HT-29 (cell line): Measurements from ENCODE around the gene ANXA9. TPM values are rescaled to one million over a fixed set of nuclear protein-coding genes. Genes with fewer than 3 reads are reported as not detected.
A peak's percentile ranks its signal among the peaks of the same experiment; 100 is the strongest.

Source experiments
- DNase-seq: peaks from one replicate; pipeline ENCODE4 v3.0.0-alpha.2; 2015; ENCODE audit warnings: low spot score
- total RNA-seq: library from RNA; depleted of rRNA; stranded (reverse); fragments of >200 nt; shearing (Covaris generic); gene quantifications from 2 replicates; pipeline ENCODE4 v1.2.3, GENCODE V29; 2014; rRNA removed

Gene ANXA9, protein sequence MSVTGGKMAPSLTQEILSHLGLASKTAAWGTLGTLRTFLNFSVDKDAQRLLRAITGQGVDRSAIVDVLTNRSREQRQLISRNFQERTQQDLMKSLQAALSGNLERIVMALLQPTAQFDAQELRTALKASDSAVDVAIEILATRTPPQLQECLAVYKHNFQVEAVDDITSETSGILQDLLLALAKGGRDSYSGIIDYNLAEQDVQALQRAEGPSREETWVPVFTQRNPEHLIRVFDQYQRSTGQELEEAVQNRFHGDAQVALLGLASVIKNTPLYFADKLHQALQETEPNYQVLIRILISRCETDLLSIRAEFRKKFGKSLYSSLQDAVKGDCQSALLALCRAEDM
- 49.4 and 50.4 TPM in 2 replicates for total RNA-seq

DNA sequence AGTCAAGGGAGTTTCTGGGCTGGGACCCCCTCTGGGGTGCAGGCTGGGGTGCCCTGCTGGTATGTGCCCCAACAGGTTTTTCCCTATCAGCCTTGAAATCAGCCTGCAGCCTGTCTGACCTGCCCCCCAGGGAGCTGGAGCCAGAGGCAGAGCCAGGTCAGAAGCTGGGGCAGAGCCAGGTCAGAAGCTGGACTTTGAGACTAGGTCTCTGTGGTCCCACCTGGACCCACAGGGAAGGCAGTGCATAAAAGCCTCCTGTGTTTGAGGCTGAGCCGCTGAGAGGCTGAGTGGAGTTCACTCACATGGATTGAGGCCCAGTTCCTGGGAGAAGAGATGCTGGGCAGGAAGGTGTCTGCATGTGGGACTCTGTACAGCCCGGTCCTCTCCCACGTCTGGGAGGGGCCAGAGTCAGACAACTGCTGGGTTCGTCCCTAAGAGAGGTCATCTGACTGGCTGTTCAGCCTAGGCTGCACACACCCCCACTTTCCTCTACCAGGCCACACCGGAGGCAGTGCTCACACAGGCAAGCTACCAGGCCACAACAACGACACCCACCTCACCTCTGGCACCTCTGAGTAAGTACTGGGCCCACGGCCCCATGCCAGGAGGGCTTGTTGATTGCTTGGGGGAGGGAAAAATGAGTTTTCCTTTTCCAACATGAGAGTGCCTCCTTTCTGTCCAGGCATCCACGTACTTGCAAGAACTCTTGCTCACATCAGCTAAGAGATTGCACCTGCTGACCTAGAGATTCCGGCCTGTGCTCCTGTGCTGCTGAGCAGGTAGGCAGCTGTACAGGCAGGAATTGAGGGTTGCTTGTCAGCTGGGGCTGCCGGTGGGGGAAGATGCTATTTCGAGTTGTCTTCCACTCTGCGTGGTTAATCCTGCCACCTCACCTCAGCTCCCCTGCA, at the start of gene ANXA9:
ANXA9 (plus strand) TSS at position 488 of the 908 bp plus-strand sequence. CDS start 814 bp downstream, outside the sequence.
- peak; percentile 83 for DNase-seq

DNA sequence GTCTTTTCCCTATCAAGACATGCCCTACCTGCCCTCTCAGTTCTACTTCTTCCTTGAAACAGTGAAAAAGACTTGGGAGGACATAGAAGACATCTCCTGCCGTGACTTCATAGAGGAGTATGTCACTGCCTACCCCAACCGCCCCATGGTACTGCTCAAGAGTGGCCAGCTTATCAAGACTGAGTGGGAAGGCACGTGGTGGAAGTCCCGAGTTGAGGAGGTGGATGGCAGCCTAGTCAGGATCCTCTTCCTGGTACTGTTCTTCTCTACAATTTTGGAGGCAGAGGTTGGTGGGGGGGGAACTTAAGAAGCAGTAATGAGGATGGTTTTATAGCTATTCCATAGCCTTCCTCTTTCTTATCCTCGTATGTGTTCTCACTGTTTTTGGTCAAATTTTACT, 37.2 kb upstream of the ANXA9 start:
- DNase-seq = no peak

DNA sequence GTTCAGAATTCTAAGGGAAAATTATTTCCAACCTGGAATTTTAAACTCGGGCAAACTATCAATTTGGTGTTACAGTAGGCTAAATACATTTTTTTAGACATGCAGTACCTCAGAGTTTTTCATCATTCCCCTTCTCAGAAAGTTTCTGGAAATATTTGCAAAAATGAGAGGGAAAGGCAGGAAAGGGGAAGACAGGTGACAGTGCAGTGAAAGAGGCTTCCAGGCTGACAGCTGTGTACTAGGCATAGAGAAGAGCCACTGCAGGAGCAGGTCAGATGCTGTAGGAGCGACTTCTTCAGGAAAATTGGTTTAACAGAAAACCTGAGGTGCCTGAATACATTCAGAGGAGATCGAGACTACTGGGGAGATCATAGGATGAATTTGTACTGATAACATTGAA, 27.4 kb upstream of the ANXA9 start:
- no peak for DNase-seq

DNA sequence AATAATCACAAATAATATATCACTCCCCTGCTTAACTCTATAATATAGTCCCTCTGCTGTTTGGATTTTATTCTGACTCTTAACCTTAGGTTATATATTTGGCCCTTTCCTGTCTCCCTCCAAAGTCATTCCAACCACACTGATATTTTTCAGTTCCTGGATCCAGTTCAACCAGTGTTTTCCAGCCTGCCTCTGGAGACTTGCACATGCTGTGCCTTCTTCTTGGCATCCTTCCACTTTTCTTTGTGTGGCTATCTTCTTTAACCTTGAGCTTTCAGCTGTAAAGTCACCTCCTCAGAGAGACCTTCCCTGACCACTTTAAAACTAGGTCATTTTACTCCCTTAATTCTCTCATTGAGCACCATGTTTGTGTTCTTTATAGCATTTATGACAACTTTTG, 26.8 kb upstream of the ANXA9 start:
- no peak for DNase-seq

DNA sequence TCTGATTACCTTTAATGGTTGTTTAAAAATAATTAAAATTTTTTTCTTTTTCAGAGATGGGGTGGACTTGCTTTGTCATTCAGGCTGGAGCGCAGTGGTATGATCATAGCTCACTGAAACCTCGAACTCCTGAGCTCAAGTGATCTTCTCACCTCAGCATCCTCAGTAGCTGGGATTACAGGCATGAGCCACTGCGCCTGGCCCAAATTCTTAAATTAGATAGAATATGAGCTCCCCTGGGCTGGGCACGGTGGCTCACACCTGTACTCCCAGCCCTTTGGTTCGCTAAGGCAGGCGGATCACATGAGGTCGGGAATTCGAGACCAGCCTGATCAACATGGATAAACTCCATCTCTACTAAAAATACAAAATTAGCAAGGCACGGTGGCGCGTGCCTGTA, 24.4 kb upstream of the ANXA9 start:
- DNase-seq = no peak

DNA sequence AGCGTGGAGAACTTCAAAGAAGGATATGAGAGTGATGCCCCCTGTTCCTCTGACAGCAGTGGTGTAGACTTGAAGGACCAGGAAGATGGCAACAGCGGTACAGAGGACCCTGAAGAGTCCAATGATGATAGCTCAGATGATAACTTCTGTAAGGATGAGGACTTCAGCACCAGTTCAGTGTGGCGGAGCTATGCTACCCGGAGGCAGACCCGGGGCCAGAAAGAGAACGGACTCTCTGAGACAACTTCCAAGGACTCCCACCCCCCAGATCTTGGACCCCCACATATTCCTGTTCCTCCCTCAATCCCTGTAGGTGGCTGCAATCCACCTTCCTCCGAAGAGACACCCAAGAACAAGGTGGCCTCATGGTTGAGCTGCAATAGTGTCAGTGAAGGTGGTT, 21.4 kb upstream of the ANXA9 start:
- no peak for DNase-seq

DNA sequence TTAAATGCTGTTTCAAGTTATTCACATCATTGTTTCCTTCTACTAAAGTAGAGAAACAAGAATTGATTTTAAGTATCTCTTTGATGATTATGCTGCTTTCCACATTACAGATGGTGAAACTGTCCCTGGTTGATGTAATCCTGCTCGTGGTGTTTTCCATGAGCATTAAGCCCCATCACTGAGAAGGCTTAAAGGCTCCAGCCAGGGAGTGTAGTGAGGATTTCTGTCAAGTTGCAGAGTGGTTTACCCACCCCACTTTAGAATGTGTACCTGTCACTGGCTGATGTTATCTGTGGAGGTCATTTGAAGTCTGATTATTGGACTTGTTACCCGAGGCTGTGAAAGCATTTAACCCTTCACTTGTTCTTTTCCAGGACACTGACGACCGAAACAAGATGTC, 20.3 kb upstream of the ANXA9 start:
- DNase-seq = peak; percentile 63

DNA sequence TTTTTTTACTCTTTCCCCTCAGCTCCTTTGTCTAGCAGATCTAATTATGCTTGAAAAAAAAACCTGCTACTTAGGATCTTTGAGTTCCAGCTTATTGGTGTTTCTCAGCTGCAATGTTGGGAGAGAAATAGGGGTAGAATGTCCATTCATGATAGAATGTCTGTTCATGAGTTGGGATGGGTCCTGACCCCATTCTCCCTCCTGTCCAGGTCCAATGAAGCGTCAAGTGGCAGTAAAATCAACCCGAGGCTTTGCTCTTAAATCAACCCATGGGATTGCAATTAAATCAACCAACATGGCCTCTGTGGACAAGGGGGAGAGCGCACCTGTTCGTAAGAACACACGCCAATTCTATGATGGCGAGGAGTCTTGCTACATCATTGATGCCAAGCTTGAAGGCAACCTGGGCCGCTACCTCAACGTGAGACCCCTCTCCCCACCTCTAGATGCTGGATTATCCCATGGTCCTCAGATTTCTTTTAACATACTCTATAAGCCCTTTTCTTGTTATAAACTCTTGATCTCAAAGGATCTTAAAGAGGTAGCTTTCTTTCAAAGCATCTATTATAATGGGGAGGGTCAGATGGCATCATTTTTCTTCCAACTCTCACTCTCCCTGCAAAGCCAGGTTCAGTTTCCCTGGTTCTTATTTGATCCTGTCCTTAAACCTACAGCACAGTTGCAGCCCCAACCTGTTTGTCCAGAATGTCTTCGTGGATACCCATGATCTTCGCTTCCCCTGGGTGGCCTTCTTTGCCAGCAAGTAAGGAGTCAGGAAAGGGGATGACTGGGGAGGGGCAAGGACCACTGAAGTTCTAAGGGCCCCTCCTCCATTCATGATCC, 18.6 kb upstream of the ANXA9 start:
- DNase-seq = no peak

DNA sequence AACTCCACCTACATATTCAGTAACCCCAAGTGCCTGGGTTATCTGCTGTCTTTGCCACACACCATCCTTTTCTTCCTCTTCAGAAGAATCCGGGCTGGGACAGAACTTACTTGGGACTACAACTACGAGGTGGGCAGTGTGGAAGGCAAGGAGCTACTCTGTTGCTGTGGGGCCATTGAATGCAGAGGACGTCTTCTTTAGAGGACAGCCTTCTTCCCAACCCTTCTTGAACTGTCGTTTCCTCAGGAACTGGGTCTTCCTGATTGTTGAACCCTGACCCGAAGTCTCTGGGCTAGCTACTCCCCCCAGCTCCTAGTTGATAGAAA, 18.0 kb upstream of the ANXA9 start:
- no peak for DNase-seq

DNA sequence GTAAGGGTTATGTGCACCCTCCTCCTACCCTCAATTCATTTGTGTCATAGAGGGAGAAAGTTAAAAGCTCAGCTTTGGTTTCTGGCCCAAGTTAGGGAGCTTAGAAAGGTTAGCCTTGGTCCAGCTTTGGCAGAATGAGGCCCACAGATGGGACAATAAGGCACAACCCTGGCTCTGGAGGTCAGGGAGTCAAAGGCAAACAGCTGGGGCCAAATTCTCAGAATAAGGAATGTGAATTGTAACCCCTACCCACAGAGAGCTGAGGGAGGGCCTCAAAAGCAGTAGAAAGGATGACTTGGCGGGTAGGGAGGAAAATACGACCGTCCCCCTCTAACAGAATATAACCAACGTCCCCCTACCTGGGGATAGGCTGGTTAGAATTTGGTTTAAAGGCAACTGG, 16.5 kb upstream of the ANXA9 start:
- no peak for DNase-seq

DNA sequence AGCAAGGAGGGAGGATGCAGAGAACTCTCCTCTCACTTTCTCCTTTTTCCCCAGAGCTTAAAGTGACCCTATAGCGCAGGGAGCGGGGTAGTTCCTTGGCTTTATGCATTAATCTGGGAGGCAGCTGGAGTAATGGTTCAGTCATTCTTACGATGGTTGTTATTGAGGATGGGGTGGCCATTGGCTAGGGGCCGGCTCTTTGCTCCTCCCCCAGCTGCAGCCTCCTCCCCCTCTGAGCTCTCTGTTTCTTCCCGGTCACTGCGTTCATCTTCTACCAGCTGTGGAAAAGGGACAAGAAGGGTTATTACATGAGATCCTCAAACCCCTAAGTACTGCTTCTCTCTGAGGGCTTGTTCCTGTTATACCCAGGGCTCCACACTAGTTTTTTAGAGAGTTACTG, 16.1 kb upstream of the ANXA9 start:
- no peak for DNase-seq

DNA sequence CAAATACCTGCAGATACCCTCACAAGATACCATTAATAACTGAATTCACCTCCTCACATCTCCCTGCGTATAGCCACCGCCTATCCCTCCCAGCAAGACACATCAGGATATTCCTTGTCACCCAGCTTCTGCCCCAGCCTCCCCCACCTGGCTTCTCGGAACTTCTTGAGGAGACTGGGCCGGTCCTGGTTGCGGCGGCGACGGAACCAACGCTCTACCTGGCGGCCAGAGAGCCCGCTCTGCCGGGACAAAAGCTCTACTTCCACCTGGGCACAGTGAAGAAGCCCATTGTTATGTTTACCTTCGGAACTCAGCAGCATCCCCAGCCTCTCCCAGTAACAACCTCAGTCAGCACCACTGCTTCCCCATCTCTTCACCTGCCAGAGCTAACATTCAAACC, 14.2 kb upstream of the ANXA9 start:
- DNase-seq = no peak

DNA sequence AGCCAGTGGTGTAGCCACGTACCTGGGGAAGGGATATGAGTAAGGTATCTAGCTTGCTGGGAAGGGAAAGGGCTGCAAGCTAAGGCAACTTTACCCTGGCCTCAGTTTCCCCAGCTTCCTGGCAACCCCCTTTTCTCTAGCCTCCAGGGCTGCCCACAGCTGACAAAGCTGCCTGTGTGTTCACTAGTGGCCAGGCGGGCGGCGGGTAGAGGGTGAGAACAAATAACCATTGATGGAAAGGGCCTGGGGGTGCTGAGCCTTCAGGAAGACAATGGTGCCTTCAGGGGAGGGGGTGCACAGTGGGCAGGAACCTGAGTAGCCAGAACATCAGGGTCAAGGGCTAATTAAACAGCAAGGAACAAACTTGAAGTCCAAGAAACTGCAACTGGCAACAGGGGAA, 13.6 kb upstream of the ANXA9 start:
- no peak for DNase-seq

DNA sequence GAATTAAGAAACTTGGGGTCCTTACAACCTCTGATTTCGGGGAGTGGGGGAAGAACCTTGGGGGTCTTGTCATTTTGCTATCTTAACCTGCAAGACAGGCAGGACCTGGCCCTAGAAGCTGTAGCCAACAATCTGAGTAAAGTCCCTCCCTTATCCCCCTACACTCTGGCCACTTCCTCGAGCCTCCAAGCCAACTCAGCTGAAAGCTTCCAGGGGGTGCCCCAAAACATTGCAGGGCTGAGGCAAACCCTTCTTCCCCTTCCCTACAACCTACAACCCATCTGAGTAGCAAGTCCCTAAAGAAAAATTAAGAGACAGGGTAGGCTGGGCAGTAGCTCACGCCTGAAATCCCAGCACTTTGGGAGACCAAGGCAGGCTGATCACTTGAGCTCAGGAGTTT, 12.5 kb upstream of the ANXA9 start:
- no peak for DNase-seq

DNA sequence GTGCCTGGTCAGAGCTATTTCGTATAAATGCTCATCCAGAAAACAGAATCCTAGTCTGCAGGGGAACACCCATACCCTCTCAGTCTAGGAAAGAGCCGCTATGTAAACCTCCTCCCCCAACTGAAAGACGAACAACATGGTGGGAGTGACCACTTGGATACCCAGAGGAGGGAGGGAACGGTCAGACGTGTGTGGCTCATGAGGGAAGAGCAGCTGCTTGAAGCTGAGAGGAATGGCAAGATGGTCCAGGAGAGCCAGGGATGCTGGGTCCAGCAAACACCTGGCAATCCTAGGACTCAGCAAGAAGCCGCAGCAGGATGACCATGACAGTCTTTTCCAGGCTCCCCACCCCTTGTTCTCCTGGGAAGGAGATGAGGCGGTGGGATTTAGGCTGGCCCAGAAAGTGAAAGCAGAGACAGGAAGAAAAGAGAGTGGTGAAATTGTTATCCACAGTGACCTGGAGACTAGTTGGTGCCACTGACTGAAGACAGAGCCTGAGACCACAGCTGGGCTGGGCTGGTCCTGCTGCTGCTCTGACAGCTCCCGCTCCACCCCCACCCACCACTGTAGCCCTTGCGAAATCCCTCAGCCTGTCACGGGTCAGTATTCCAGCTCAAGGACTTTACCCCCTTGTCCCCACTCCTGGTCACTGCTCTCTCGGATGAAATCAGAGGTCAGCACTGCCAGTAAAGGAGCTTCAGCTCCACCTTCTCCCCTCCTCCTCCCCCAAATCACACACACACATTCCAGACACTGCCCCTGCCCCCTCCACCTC, 11.1 kb upstream of the ANXA9 start:
- DNase-seq = peak; percentile 57

DNA sequence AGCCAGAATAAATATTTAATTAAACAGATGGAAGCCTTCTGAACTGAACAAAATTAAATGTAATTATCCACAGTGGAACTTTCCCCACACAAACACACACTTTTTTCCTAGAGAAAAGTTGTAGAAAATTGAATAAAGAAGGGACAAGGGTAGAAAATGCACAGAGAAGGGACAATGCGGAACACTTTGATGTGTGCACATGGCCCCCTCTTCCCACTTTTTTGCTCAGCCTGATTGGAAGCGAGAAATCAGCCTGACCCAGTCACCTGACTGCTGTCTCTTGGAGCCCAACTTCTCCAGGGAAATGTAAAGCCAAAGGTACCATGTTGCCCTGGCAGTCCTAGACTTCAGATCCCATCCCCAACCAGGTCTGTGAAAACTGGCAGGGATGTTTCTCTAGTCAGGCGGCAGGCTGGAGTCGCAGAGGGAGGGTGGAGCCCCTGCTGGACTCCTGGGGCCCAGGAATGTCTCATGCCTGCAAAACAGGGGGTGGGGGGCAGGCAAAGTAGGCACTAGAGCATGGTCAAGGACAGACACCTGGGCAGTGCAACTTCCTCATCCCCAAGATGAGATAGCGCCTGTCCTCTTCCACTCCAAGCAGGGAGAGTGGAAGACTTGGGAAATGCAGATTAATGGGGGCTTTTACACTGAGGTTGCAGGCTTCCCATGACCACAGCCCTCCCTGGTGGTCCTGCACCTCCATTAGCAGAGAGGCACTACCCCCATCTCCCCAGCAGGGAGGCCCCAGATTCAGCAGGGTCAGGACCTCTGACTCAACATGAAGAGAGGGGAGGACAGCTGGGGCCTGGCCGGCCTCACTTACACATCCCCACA, 10.3 kb upstream of the ANXA9 start:
- peak; percentile 43 for DNase-seq

DNA sequence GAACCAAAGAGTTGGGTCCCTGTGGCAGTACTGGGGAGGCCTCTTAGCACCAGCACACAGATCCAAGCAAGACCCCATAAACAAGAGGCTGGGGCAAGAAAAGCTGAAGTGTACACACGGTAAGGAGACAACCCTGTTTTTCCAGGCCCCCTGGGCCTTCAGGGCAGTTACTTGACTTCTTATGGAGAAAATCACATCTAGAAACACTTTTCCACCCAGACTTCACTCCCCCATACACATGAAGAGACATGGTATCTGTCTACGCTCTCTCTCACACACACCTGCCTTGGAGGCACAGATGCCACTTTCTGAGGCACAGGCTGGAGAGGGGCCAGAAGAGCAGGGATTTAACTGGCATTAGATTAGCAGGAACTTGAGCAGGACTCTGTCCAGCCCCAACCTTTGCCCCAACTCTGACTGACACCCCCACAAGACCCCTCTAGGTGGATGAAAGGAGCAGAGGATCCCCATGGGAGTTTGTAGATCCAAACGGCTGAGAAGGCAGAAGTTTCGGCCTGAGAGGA, 9.6 kb upstream of the ANXA9 start:
- peak; percentile 9 for DNase-seq

DNA sequence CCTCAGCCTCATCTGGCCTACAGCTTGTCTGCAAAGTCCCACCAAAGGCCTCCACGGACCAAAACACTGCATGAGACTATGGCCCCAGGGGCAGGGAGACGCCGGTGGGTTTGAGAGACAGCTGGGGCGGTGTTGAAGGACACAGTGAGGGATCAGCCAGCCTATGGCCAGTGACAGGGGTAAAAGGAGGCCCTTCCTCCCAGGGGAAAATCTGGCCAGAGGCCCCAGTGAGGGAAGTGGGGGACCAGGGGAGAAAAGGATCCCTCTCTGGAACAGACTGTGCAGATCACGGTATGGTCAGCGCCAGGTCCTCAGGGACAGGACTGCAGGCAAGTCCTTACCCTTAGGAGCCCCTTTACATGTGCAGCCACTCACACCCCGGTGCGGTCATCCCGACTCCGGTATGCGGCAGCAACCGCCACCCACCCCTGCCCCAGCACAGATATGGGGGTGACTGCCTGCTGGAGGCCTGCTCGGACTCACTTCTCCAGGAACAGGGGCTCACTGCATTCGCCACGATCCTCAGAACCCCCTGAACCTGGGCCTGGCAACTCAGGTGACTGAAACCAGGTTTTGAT, 8.7 kb upstream of the ANXA9 start:
- peak; percentile 12 for DNase-seq

DNA sequence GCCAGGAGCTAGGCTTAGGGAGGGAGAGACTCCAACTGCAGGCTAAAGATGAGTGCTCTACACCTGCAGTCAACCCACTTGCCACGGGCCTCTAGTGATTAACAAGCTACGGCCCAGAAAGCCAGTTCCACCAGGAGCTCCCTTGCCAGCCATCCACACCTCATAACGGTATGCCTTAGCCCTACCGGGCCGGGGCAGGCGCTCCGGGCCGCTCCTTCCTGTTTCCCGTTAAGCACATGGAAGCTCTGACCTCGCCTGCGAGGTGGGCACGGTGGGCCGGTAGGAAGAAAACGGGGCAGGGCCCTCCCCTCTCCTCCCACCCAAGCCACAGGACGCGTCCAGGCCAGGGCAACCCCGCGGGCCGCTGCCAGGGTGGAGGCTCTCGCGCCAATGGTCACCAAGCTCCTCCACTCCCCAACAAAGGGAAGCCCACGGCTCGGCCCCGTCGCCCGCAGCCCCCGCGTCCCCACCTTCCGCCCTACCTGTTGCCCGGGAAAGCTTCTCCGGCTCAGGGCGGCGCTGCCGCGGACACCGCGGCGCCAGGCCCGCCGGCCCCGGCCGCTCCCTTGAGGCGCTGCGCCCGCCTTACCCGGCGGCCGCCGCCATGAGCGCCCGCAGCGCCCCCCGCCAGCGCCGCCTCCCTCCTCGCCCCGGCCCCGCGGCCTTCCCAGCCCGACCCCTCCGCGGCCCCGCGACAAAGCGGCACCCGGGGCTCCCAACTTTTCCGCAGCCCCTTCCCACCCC, 8.1 kb upstream of the ANXA9 start:
- DNase-seq = peak; percentile 57
